ENCODE measurements around the gene PHKA2.

- TF ChIP-seq CTCF (IDR thresholded peaks at IDR 0.05; ENCODE audit: low read depth, low read length) (no peak), EZH2phosphoT487 (IDR thresholded peaks at IDR 0.05; ENCODE audit: low read depth) (no peak)
Observed at GRCh38 chrX:18895189-18895951, 88.5 kb downstream of the PHKA2 start.

All from OCI-LY3 (cell line).